Astrocyte (in vitro differentiated cells and primary cell): Measurements from ENCODE around the gene CABP2. TPM values are rescaled to one million over a fixed set of nuclear protein-coding genes. Genes with fewer than 3 reads are reported as not detected.

Experiments
- DNase-seq: peaks from one replicate; pipeline ENCODE4 v3.0.0-alpha.2; 2010; ENCODE audit warnings: low read depth
- FAIRE-seq: peaks from 2 replicates; lab custom pipeline; 2011; peaks lifted over from hg19 to GRCh38; lab: Jason Lieb, UNC
- H2AFZ ChIP-seq: 2 replicates; pipeline ENCODE4 v1.6.0; 2012; ENCODE audit warnings: low read depth, low read length, inconsistent platforms
- H3K27ac ChIP-seq: 2 replicates; pipeline ENCODE4 v1.5.1; 2011; ENCODE audit warnings: low read depth, low read length, inconsistent platforms
- H3K27me3 ChIP-seq: 2 replicates; pipeline ENCODE4 v1.6.0; 2011; ENCODE audit warnings: low read length, inconsistent platforms; ENCODE audit not compliant: insufficient read depth
- H3K36me3 ChIP-seq: 2 replicates; pipeline ENCODE4 v1.5.1; 2011; ENCODE audit warnings: low read length, inconsistent platforms; ENCODE audit not compliant: insufficient read depth
- H3K4me1 ChIP-seq: 2 replicates; pipeline ENCODE4 v1.5.1; 2011; ENCODE audit warnings: low read length, inconsistent platforms; ENCODE audit not compliant: insufficient read depth
- H3K4me2 ChIP-seq: 2 replicates; pipeline ENCODE4 v1.6.0; 2012; ENCODE audit warnings: low read length, inconsistent platforms
- H3K4me3 ChIP-seq: 2 replicates; pipeline ENCODE4 v1.5.1; 2011; ENCODE audit warnings: low read depth, mild to moderate bottlenecking, low read length, inconsistent platforms; ENCODE audit not compliant: insufficient read depth
- H3K79me2 ChIP-seq: 2 replicates; pipeline ENCODE4 v1.6.0; 2012; ENCODE audit warnings: mild to moderate bottlenecking, low read length, inconsistent platforms; ENCODE audit not compliant: insufficient read depth
- H3K9ac ChIP-seq: 2 replicates; pipeline ENCODE4 v1.6.0; 2012; ENCODE audit warnings: mild to moderate bottlenecking, low read length, inconsistent platforms
- H3K9me3 ChIP-seq: 2 replicates; pipeline ENCODE4 v1.5.1; 2012; ENCODE audit warnings: low read depth, mild to moderate bottlenecking, low read length, inconsistent platforms; ENCODE audit not compliant: insufficient read depth
- H4K20me1 ChIP-seq: 2 replicates; pipeline ENCODE4 v1.6.0; 2012; ENCODE audit warnings: low read length, inconsistent platforms; ENCODE audit not compliant: insufficient read depth
- H3K27ac Mint-ChIP-seq: one replicate; pipeline ENCODE4 v1.8.0; 2021; ENCODE audit warnings: mild to moderate bottlenecking, mixed read lengths; ENCODE audit not compliant: unreplicated experiment
- H3K27me3 Mint-ChIP-seq: one replicate; pipeline ENCODE4 v1.8.0; 2021; ENCODE audit warnings: low read depth, mixed read lengths; ENCODE audit not compliant: unreplicated experiment
- H3K36me3 Mint-ChIP-seq: one replicate; pipeline ENCODE4 v1.8.0; 2021; ENCODE audit warnings: low read depth, mixed read lengths; ENCODE audit not compliant: unreplicated experiment
- H3K4me1 Mint-ChIP-seq: one replicate; pipeline ENCODE4 v1.8.0; 2021; ENCODE audit warnings: low read depth, mixed read lengths; ENCODE audit not compliant: unreplicated experiment
- H3K4me3 Mint-ChIP-seq: one replicate; pipeline ENCODE4 v1.8.0; 2021; ENCODE audit warnings: mild to moderate bottlenecking, moderate library complexity, mixed read lengths; ENCODE audit not compliant: unreplicated experiment
- H3K9me3 Mint-ChIP-seq: one replicate; pipeline ENCODE4 v1.8.0; 2021; ENCODE audit warnings: mild to moderate bottlenecking, mixed read lengths; ENCODE audit not compliant: unreplicated experiment
- EZH2 ChIP-seq: IDR thresholded peaks from 2 replicates; pipeline ENCODE4 v1.6.1; 2012; ENCODE audit warnings: mild to moderate bottlenecking, low read length, inconsistent platforms; ENCODE audit not compliant: insufficient read depth
- total RNA-seq: library from RNA; stranded (reverse); gene quantifications from 2 replicates; pipeline ENCODE4 v1.2.1, GENCODE V29; 2021
- TF ChIP-seq, protein P1 (sequence below): IDR thresholded peaks from 2 replicates; pipeline ENCODE4 v1.5.1; 2011; ENCODE audit warnings: low read depth, mild to moderate bottlenecking, inconsistent platforms, low read length, moderate library complexity; ENCODE audit not compliant: insufficient read depth

The CABP2 gene
- total RNA-seq, 1 donor from 2014 or later, result not detected

DNA sequence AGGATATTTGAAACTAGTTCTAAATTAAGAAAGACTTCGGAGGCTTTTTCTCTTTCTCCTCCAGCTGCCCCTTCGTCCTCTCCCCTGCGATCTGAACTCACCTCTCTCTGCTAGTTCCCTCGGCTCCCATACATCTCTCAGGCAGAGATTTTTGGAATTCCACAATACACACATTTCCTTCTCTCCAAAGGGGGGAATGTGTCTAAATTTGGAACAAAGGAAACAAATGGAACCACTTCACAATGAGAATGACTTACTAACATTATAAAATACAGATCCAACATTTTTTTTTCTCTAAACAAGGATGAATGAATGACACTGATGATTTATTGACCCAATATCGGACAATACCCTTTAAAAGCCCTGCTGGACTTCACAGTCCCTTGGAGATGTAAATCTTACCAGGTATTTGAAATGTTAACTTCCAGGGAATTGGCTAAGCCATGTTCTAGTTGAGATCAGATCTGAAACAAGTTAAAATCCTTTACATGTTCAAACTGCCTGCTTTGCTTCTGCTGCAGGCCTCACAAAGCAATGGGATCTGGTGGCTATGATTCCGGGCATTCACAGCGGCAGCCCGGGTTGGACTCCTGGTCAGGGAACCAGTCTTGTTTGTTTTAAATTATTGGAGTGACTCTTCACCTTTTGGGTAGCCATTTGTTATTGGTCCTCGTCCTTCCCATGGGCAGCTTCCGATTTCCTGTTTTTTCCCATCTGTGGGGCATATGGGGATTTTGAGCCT is 39.9 kb upstream of the CABP2 start:
- Histone ChIP-seq H3K4me2 (peak overlapping the region; percentile 61), H3K9ac (peak overlapping the region; percentile 74), H3K27ac (peak overlapping the region; percentile 97), H3K4me3 (peak overlapping the region; percentile 0), H3K36me3 (no peaks in the 10 kb centered on the region), H3K4me1 (peaks cover 23% of the 10 kb centered on the region), H3K79me2 (no peaks in the 10 kb centered on the region), H3K27me3 (no peaks in the 10 kb centered on the region), H3K9me3 (no peaks in the 10 kb centered on the region), H2AFZ (peak overlapping the region; percentile 43), H4K20me1 (no peaks in the 10 kb centered on the region)
- TF ChIP-seq, protein P1, sequence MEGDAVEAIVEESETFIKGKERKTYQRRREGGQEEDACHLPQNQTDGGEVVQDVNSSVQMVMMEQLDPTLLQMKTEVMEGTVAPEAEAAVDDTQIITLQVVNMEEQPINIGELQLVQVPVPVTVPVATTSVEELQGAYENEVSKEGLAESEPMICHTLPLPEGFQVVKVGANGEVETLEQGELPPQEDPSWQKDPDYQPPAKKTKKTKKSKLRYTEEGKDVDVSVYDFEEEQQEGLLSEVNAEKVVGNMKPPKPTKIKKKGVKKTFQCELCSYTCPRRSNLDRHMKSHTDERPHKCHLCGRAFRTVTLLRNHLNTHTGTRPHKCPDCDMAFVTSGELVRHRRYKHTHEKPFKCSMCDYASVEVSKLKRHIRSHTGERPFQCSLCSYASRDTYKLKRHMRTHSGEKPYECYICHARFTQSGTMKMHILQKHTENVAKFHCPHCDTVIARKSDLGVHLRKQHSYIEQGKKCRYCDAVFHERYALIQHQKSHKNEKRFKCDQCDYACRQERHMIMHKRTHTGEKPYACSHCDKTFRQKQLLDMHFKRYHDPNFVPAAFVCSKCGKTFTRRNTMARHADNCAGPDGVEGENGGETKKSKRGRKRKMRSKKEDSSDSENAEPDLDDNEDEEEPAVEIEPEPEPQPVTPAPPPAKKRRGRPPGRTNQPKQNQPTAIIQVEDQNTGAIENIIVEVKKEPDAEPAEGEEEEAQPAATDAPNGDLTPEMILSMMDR, result no peak
- TF ChIP-seq EZH2, result no peak
- peak overlapping the region; percentile 100 for H3K27ac Mint-ChIP-seq
- FAIRE-seq (no peak), DNase-seq (peak; percentile 41)
- H3K27me3 Mint-ChIP-seq, result no peaks in the 10 kb centered on the region
- peak overlapping the region; percentile 47 for H3K4me3 Mint-ChIP-seq
- no peaks in the 10 kb centered on the region for H3K36me3 Mint-ChIP-seq
- H3K4me1 Mint-ChIP-seq, result peaks cover 22% of the 10 kb centered on the region
- H3K9me3 Mint-ChIP-seq, result peaks cover 2% of the 10 kb centered on the region

DNA sequence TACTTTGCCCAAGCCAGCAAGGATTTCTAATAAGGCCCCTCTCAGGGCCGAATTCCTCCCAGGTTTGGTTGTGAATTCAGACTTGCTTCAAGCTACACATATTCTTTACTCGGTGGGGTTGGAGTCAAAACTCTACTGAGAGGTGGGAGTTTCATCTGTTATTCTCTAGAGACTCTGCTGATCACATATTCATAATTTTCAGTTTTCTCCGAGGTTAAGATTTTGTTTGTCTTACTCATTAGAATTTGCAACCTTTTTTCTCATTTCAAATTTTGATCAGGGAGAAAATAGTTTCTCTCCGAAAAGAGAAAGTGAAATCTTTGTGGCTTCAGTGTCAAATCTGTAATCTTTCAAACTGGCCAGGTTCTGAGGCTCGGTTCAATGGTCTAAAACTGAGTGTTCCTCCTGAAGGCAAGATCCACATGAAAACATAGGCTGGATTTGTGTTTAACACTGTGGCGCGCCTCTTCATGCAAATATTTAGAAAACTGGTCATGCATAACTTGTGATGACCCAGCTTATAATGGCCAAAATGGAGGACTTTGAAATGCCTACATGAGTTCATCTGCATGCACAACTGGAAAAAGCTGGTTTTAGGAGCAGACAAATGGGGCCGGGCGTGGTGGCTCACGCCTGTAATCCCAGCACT is 38.8 kb upstream of the CABP2 start:
- no peaks in the 10 kb centered on the region for H3K9me3 ChIP-seq
- H2AFZ ChIP-seq, result no peak overlapping the region
- Mint-ChIP-seq H3K27ac (peak overlapping the region; percentile 100), H3K4me3 (no peak overlapping the region), H3K36me3 (no peaks in the 10 kb centered on the region), H3K27me3 (no peaks in the 10 kb centered on the region), H3K4me1 (peaks cover 22% of the 10 kb centered on the region), H3K9me3 (peaks cover 2% of the 10 kb centered on the region)
- H3K27ac ChIP-seq, result peak overlapping the region; percentile 97
- H4K20me1 ChIP-seq, result no peaks in the 10 kb centered on the region
- peaks cover 23% of the 10 kb centered on the region for H3K4me1 ChIP-seq
- DNase-seq (no peak), FAIRE-seq (no peak)
- no peaks in the 10 kb centered on the region for H3K79me2 ChIP-seq
- H3K27me3 ChIP-seq, result no peaks in the 10 kb centered on the region
- no peak overlapping the region for H3K9ac ChIP-seq
- H3K36me3 ChIP-seq, result no peaks in the 10 kb centered on the region
- no peak overlapping the region for H3K4me3 ChIP-seq
- H3K4me2 ChIP-seq, result no peak overlapping the region
- TF ChIP-seq EZH2, result no peak
- TF ChIP-seq, protein P1, result no peak
